Fibroblast of the aortic adventitia (primary cell): ENCODE measurements around the gene CD200R1L. TPM values are rescaled to one million over a fixed set of nuclear protein-coding genes. Genes with fewer than 3 reads are reported as not detected.

ENCODE experiments used
- DNase-seq: peaks from one replicate; pipeline ENCODE4 v3.0.0-alpha.2; 2010; ENCODE audit warnings: low read depth
- H3K4me3 ChIP-seq: 2 replicates; pipeline ENCODE4 v1.5.1; 2011; ENCODE audit warnings: low read depth, mild to moderate bottlenecking, control low read depth, low read length, moderate library complexity
- total RNA-seq: library from RNA; depleted of rRNA; stranded (reverse); fragments of >200 nt; gene quantifications from 2 replicates; pipeline ENCODE4 v1.2.3, GENCODE V29; 2012; ENCODE audit warnings: low replicate concordance
- TF ChIP-seq, protein P1 (sequence below): IDR thresholded peaks from 2 replicates; pipeline ENCODE4 v1.5.1; 2011; ENCODE audit warnings: mild to moderate bottlenecking, low read length, control low read depth, inconsistent platforms; ENCODE audit not compliant: insufficient read depth

CD200R1L gene, protein sequence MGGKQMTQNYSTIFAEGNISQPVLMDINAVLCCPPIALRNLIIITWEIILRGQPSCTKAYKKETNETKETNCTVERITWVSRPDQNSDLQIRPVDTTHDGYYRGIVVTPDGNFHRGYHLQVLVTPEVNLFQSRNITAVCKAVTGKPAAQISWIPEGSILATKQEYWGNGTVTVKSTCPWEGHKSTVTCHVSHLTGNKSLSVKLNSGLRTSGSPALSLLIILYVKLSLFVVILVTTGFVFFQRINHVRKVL
- not detected in 2 replicates for total RNA-seq

DNA sequence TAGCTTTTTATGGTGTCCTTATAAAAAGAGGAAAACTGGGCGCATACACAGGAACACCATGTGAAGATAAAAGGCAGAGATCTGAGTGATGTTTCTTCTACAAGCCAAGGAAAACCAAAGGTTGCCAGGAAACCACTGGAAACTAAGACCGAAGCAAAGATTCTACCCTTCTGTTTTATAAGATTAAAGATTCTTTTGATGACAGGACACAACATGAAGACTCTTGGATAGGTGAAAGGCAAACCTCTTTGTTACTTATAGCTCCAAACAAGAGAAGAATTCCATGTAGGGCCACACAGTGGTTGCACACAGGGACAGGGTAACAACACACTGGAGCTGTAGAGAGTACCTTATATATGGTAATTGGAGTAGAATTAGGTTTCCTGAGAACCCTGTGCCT, at the start of gene CD200R1L:
CD200R1L (minus strand) TSS at position 101 of the 400 bp plus-strand sequence. CDS start 17,497 bp downstream, outside the sequence.
- no peak for DNase-seq
- H3K4me3 ChIP-seq, result no peak within 1 kb of the TSS
- TF ChIP-seq, protein P1, sequence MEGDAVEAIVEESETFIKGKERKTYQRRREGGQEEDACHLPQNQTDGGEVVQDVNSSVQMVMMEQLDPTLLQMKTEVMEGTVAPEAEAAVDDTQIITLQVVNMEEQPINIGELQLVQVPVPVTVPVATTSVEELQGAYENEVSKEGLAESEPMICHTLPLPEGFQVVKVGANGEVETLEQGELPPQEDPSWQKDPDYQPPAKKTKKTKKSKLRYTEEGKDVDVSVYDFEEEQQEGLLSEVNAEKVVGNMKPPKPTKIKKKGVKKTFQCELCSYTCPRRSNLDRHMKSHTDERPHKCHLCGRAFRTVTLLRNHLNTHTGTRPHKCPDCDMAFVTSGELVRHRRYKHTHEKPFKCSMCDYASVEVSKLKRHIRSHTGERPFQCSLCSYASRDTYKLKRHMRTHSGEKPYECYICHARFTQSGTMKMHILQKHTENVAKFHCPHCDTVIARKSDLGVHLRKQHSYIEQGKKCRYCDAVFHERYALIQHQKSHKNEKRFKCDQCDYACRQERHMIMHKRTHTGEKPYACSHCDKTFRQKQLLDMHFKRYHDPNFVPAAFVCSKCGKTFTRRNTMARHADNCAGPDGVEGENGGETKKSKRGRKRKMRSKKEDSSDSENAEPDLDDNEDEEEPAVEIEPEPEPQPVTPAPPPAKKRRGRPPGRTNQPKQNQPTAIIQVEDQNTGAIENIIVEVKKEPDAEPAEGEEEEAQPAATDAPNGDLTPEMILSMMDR, result no peak

DNA sequence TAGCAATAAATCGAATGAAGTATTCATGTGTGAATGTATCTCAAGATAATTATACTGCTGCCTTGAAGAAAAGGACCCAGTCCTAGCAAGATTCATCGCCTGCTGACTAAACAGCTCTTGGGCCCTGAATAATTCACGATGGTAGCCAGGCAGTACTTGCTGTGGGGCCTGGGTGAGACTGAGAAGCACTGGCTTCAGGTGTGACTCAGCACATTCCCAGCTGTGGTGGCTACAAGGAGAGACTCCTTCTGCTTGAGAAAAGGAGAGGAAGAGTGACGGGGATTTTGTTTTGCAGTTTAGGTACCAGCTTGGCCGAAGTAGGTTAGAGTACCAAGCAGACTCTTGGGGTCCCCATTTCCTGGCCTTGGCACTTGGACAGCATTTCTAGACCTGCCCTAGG, 47.6 kb upstream of the CD200R1L start:
- DNase-seq, result peak; percentile 22
- no peak overlapping the region for H3K4me3 ChIP-seq
- TF ChIP-seq, protein P1, result no peak

DNA sequence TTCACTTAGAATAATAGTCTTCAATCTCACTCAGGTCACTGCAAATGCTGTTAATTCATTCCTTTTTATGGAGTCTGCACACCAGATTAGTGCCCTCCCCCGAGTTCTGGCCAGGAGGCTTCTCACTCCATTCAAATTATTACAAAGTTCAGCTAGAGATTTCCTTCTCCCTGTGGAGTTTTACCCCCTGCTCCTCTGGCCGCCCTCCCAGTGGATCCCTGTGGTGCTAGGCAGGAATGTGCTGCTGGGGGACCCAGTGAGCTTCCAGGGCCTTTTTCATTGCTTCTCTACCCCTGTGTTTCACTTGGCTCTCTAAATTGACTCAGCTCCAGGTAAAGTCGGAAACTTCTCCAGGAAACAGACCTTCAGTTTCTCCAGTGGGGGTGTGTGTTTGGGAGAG, 42.7 kb upstream of the CD200R1L start:
- TF ChIP-seq, protein P1, result no peak
- no peak overlapping the region for H3K4me3 ChIP-seq
- DNase-seq, result no peak

DNA sequence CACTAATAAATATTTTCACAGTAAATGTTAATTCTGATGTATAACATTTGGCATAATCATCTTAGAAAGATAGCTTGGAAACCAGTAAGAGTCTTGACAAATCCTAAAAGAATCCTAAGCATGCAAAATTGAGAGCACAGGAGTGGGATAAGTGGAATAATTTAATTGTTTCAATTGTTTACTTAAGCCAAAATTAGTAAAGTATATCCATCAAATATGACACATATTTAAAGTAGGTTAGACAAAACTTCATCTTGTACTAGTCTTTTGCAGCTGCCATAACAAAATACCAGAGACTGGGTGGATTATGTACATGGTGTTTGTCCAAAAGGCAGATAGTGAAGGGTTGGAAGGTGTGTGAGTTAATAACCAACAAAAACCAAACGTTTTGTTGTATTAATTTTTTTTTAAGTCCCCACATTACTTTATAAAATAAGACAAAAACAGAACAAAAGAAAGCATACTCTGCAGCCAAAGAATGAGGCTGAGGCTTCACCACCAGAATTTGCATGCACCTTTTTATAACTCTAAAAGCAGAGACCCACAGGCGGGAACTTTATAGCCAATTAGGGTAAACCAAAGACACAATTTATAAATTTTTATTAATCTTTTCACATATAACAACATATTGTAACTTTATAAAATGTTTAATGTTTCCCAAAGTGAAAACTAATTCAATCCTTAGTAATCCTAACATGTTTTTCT, 41.9 kb upstream of the CD200R1L start:
- no peak overlapping the region for H3K4me3 ChIP-seq
- TF ChIP-seq, protein P1, result no peak
- peak; percentile 26 for DNase-seq

DNA sequence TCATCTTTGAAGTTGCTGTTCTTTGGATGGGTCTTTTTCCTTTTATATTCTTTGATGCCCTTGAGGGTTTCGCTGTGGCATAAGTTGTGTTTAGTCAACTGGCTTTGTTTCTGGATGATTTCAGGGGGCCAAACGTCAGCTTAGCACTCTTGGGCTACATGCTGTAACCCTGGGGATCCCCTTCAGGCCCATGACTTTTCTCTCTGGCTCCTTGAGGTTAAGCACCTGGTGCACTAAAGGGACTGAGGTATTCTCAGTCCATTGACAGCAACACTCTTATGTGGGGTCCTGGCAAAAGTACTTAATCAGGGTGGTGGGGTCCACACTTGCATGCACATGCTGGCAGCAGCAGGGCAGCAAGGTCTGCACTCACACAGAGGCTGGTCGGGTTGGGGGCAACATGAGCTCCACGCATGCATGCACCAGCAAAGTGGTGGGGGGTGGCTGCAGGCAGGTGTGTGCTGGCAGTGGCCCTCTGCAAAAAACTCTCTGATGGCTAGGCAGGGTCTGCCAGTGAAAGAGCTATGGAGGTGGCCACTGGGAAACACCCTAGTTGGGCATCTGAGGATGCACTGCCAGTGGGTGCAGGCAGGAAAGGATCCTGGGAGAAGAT, 38.1 kb upstream of the CD200R1L start:
- H3K4me3 ChIP-seq, result no peak overlapping the region
- DNase-seq, result no peak
- TF ChIP-seq, protein P1, result no peak

DNA sequence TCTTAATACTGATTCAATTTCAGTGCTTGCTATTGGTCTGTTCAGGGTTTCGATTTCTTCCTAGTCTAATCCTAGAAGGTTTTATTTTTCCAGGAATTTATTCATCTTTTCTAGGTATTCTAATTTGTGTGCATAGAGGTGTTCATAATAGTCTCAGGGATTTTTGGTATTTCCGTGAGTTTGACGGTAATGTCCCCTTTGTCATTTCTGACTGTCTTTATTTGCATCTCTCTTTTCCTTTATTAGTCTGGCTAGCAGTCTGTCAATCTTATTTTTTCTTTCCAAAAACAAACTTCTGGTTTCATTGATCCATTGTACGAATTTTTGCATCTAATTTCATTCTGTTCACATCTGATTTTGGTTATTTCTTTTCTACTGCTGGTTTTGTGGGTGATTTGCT, 35.2 kb upstream of the CD200R1L start:
- H3K4me3 ChIP-seq, result no peak overlapping the region
- TF ChIP-seq, protein P1, result no peak

More for the DNA sequence above, 35.2 kb upstream of the CD200R1L start:
- no peak for DNase-seq
